A549 (cell line): ENCODE results near the gene SNU13. TPM values are rescaled to one million over a fixed set of nuclear protein-coding genes. Genes with fewer than 3 reads are reported as not detected.
"Not testable (repeated sequence)": the region's sequence is repeated elsewhere in the genome, so short reads cannot be mapped to it uniquely, and the experiment has no call there.

Source experiments
- ATAC-seq, 2 experiments: fragments of 200-7000 bp in 1 of 2; fragments of >200 bp in 1 of 2; cut with Nextera tagmentation in 1 of 2; cut with Tn5 transposase in 1 of 2; 3 replicates each; pipeline versions ENCODE4 v1.8.0 to v1.9.1; 2018 to 2020; ENCODE audit warnings: mild to moderate bottlenecking in 1 of 2, moderate library complexity in 1 of 2
- CTCF ChIA-PET: fragments of 300-600 bp; sonication (Branson Sonifier 250); formaldehyde crosslinking; extraction: SDS; loops from one replicate; lab custom pipeline; 2021; ENCODE audit warnings: antibody characterized with exemption, inconsistent platforms; lab: Yijun Ruan, JAX
- POLR2A ChIA-PET: fragments of 350-600 bp; formaldehyde crosslinking; extraction: SDS; loops from one replicate; lab custom pipeline; 2021; ENCODE audit warnings: antibody characterized with exemption, inconsistent platforms; lab: Yijun Ruan, JAX
- DNase-seq, 2 experiments: peaks; one replicate each; pipeline versions ENCODE4 v3.0.0 to v3.0.0-alpha.2; 2011 to 2016; ENCODE audit warnings: low read depth in 1 of 2, low spot score in 1 of 2
- FAIRE-seq: peaks from 2 replicates; lab custom pipeline; 2011; peaks lifted over from hg19 to GRCh38; lab: Jason Lieb, UNC
- H3K27ac ChIP-seq, 2 experiments: fragments of >200 bp; sonication (Bioruptor Twin); formaldehyde crosslinking; 3 replicates each; pipeline ENCODE4 v1.5.1; 2016 to 2017
- H3K4me1 ChIP-seq: fragments of >200 bp; sonication (Bioruptor Twin); formaldehyde crosslinking; 3 replicates; pipeline ENCODE4 v1.6.1; 2016
- H3K4me2 ChIP-seq: fragments of >200 bp; sonication (Bioruptor Twin); formaldehyde crosslinking; 3 replicates; pipeline ENCODE4 v1.6.1; 2016
- H3K4me3 ChIP-seq: fragments of >200 bp; sonication (Bioruptor Twin); formaldehyde crosslinking; 3 replicates; pipeline ENCODE4 v1.5.1; 2016
- H3K9me3 ChIP-seq: fragments of >200 bp; sonication (Bioruptor Twin); formaldehyde crosslinking; 3 replicates; pipeline ENCODE4 v1.6.1; 2016
- BCL3 ChIP-seq: fragments of >200 bp; sonication (Bioruptor Twin); formaldehyde crosslinking; IDR thresholded peaks from 3 replicates; pipeline ENCODE4 v1.6.1; 2016
- BHLHE40 ChIP-seq: IDR thresholded peaks from 2 replicates; pipeline ENCODE4 v1.6.1; 2012; ENCODE audit warnings: low read depth, low read length, inconsistent platforms
- CBX8 ChIP-seq: fragments of 200-600 bp; sonication (generic); IDR thresholded peaks from 2 replicates; pipeline ENCODE4 v1.6.1; 2016
- CHD2 ChIP-seq: fragments of 150-350 bp; IDR thresholded peaks from 2 replicates; pipeline ENCODE4 v1.6.1; 2014; ENCODE audit warnings: low read length; ENCODE audit not compliant: partially characterized antibody
- CHD4 ChIP-seq: fragments of 200-600 bp; sonication (generic); IDR thresholded peaks from 2 replicates; pipeline ENCODE4 v1.6.1; 2016; ENCODE audit warnings: antibody characterized with exemption, mild to moderate bottlenecking, borderline replicate concordance
- CTCF ChIP-seq: fragments of >200 bp; sonication (Bioruptor Twin); formaldehyde crosslinking; IDR thresholded peaks from 3 replicates; pipeline ENCODE4 v1.5.1; 2016
- EHF ChIP-seq: fragments of 250-450 bp; sonication (Bioruptor Pico); IDR thresholded peaks from 2 replicates; pipeline ENCODE4 v1.5.0; 2020; ENCODE audit warnings: mild to moderate bottlenecking
- EHMT2 ChIP-seq: fragments of 200-600 bp; sonication (generic); IDR thresholded peaks from 2 replicates; pipeline ENCODE4 v1.6.1; 2016; ENCODE audit warnings: antibody characterized with exemption, low read depth, mild to moderate bottlenecking, moderate library complexity
- ESRRA ChIP-seq: fragments of 150-350 bp; IDR thresholded peaks from 2 replicates; pipeline ENCODE4 v1.6.1; 2014; ENCODE audit warnings: mild to moderate bottlenecking, low read length, borderline replicate concordance
- FOSB ChIP-seq: fragments of 250-450 bp; sonication (Bioruptor Pico); IDR thresholded peaks from 2 replicates; pipeline ENCODE4 v1.5.0; 2020; ENCODE audit warnings: mild to moderate bottlenecking, moderate library complexity
- FOXS1 ChIP-seq: fragments of 250-450 bp; sonication (Bioruptor Pico); IDR thresholded peaks from 2 replicates; pipeline ENCODE4 v1.5.0; 2020; ENCODE audit warnings: mild to moderate bottlenecking, moderate library complexity
- GATA3 ChIP-seq: IDR thresholded peaks from 2 replicates; pipeline ENCODE4 v1.6.1; 2012; ENCODE audit warnings: borderline replicate concordance
- HOXA7 ChIP-seq: fragments of 250-450 bp; sonication (Bioruptor Pico); IDR thresholded peaks from 2 replicates; pipeline ENCODE4 v1.5.0; 2020; ENCODE audit warnings: mild to moderate bottlenecking, moderate library complexity
- MAX ChIP-seq: IDR thresholded peaks from 2 replicates; pipeline ENCODE4 v1.6.1; 2012
- NR3C1 ChIP-seq: fragments of >200 bp; sonication (Bioruptor Twin); formaldehyde crosslinking; IDR thresholded peaks from 3 replicates; pipeline ENCODE4 v1.6.1; 2017
- PBX3 ChIP-seq: IDR thresholded peaks from 2 replicates; pipeline ENCODE4 v1.6.1; 2012
- POLR2A ChIP-seq: IDR thresholded peaks from 2 replicates; pipeline ENCODE4 v1.6.1; 2012; ENCODE audit warnings: mild to moderate bottlenecking, low read length
- RAD21 ChIP-seq, 2 experiments: fragments of >200 bp in 1 of 2; sonication (Bioruptor Twin) in 1 of 2; formaldehyde crosslinking in 1 of 2; IDR thresholded peaks in 1 of 2; conservative IDR thresholded peaks in 1 of 2; 2 replicates in 1 of 2; 3 replicates in 1 of 2; pipeline ENCODE4 v1.6.1; 2012 to 2018; ENCODE audit warnings: inconsistent platforms in 1 of 2
- RARB ChIP-seq: fragments of 250-450 bp; sonication (Bioruptor Pico); IDR thresholded peaks from 2 replicates; pipeline ENCODE4 v1.8.0; 2021; ENCODE audit warnings: mild to moderate bottlenecking, moderate library complexity
- RNF2 ChIP-seq: fragments of 200-600 bp; sonication (generic); IDR thresholded peaks from 2 replicates; pipeline ENCODE4 v1.6.1; 2016; ENCODE audit warnings: low read depth, mild to moderate bottlenecking, antibody characterized with exemption, moderate library complexity, borderline replicate concordance
- SREBF2 ChIP-seq: fragments of 450-650 bp; IDR thresholded peaks from 2 replicates; pipeline ENCODE4 v1.6.1; 2014; ENCODE audit warnings: mild to moderate bottlenecking, moderate library complexity
- TP53 ChIP-seq: fragments of 250-450 bp; sonication (Bioruptor Pico); IDR thresholded peaks from 2 replicates; pipeline ENCODE4 v1.5.0; 2021; ENCODE audit warnings: mild to moderate bottlenecking, moderate library complexity
- USF2 ChIP-seq: fragments of 450-650 bp; IDR thresholded peaks from 2 replicates; pipeline ENCODE4 v1.6.1; 2014; ENCODE audit warnings: antibody characterized with exemption
- ZFP36 ChIP-seq: fragments of 450-650 bp; IDR thresholded peaks from 2 replicates; pipeline ENCODE4 v1.6.1; 2014; ENCODE audit warnings: borderline replicate concordance; ENCODE audit not compliant: partially characterized antibody
- WGBS: methylation state at CpG from one replicate; pipeline ENCODE4 v1.1.6; 2017; ENCODE audit errors: missing lambda C conversion rate; 5-methylcytosine and 5-hydroxymethylcytosine counted together
- polyA plus RNA-seq, 4 experiments: library from polyadenylated mRNA; depleted of rRNA in 3 of 4; stranded (reverse); fragments of >200 nt; fragmentation: RNase III in 1 of 4; extraction: RNeasy Plus Mini Kit Qiagen cat#74134 plus additional on column Dnase treatment in 1 of 4; gene quantifications; 2 replicates in 3 of 4; 3 replicates in 1 of 4; pipeline ENCODE4 v1.2.3, GENCODE V29; 2011 to 2017
- TF ChIP-seq, protein P1 (sequence below): fragments of 200-600 bp; sonication (generic); IDR thresholded peaks from 2 replicates; pipeline ENCODE4 v1.6.1; 2016; ENCODE audit warnings: antibody characterized with exemption, mild to moderate bottlenecking, moderate library complexity

Gene SNU13
- polyA plus RNA-seq, 2 of the 4 experiments (the other 2 are of a cell fraction): 92.2 to 118 TPM

DNA sequence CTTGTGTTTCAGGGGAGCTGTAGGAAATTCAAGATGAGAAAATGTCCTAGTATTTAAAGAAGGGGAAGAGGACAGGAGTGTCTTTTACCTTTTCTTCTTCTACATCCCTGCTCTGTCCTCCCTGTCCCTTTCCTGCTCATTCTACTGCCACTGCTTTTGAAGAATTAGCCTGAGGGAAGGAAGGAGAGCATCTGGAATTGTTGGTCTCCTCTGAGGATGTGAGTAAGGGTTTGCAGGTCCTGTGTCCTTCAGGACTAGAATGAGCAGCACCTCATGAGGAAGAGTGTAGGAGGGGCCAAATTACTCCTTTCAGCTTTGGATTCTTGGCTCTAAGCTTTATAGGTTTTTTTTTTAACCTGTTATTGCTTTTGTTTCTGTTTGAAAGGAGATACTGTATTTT, 24.2 kb downstream of the SNU13 start (continued):
- TF ChIP-seq CTCF (no peak), ZFP36 (no peak), RAD21 (conservative IDR thresholded peaks at IDR 0.05 in 1 of 2, IDR thresholded peaks at IDR 0.05 in 1 of 2) (no peak)

DNA sequence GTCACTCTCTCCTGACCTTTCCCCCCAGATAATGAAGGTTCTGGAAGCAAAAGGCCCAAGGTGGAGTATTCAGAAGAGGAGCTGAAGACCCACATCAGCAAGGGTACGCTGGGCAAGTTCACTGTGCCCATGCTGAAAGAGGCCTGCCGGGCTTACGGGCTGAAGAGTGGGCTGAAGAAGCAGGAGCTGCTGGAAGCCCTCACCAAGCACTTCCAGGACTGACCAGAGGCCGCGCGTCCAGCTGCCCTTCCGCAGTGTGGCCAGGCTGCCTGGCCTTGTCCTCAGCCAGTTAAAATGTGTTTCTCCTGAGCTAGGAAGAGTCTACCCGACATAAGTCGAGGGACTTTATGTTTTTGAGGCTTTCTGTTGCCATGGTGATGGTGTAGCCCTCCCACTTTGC, 25.1 kb downstream of the SNU13 start:
- CTCF ChIA-PET: interaction anchor here (1.0 to 1.7 kb wide), 2 partner anchors 9 to 34 kb away, joined by 4 to 6 read pairs; no protein-coding TSS in a partner anchor

DNA sequence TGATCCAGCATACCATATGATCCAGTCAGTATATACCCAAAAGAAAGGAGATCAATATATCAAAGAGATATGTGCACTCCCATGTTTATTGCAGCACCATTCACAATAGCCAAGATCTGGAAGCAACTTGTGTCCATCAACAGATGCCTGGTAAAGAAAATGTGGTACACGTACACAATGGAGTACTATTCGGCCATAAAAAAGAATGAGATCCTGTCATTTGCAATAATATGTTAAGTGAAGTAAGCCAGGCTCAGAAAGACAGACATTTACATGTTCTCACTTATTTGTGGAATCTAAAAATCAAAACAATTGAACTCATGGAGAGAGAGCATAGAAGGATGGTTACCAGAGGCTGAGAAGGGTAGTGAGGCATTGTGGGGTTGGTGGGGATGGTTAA, 27.0 kb downstream of the SNU13 start:
- CTCF ChIA-PET: interaction anchor here (2.1 kb wide), 1 partner anchor 36 kb away, joined by 13 read pairs; no protein-coding TSS in a partner anchor
- 0 out of 3 replicates have a peak, but pooled peaks cover 4% of the 10 kb centered on the region for H3K4me1 ChIP-seq
- POLR2A ChIA-PET: no interaction called here
- TF ChIP-seq, protein P1, sequence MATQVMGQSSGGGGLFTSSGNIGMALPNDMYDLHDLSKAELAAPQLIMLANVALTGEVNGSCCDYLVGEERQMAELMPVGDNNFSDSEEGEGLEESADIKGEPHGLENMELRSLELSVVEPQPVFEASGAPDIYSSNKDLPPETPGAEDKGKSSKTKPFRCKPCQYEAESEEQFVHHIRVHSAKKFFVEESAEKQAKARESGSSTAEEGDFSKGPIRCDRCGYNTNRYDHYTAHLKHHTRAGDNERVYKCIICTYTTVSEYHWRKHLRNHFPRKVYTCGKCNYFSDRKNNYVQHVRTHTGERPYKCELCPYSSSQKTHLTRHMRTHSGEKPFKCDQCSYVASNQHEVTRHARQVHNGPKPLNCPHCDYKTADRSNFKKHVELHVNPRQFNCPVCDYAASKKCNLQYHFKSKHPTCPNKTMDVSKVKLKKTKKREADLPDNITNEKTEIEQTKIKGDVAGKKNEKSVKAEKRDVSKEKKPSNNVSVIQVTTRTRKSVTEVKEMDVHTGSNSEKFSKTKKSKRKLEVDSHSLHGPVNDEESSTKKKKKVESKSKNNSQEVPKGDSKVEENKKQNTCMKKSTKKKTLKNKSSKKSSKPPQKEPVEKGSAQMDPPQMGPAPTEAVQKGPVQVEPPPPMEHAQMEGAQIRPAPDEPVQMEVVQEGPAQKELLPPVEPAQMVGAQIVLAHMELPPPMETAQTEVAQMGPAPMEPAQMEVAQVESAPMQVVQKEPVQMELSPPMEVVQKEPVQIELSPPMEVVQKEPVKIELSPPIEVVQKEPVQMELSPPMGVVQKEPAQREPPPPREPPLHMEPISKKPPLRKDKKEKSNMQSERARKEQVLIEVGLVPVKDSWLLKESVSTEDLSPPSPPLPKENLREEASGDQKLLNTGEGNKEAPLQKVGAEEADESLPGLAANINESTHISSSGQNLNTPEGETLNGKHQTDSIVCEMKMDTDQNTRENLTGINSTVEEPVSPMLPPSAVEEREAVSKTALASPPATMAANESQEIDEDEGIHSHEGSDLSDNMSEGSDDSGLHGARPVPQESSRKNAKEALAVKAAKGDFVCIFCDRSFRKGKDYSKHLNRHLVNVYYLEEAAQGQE: no peak
- TF ChIP-seq RNF2 (no peak), POLR2A (no peak), FOXS1 (CRISPR knock-in tag) (no peak), CHD2 (no peak), ESRRA (no peak), CBX8 (no peak), NR3C1 (no peak), GATA3 (no peak), EHMT2 (no peak), EHF (CRISPR knock-in tag) (no peak), RARB (CRISPR knock-in tag) (no peak), HOXA7 (no peak)
- TF ChIP-seq, all 56 proteins: peak for 0
- FAIRE-seq (no peak), ATAC-seq (no peak), DNase-seq (no peak)
- no peak overlapping the region for H3K27ac ChIP-seq
- WGBS: 83% methylated on average over 2 of the region's 2 CpGs
- H3K4me2 ChIP-seq: no peak overlapping the region
- H3K4me3 ChIP-seq: no peak overlapping the region
- H3K9me3 ChIP-seq: no peaks in the 10 kb centered on the region

More for the DNA sequence above, 25.1 kb downstream of the SNU13 start:
- ATAC-seq, H3K4me3 ChIP-seq, H3K27ac ChIP-seq, DNase-seq, FAIRE-seq, H3K9me3 ChIP-seq, POLR2A ChIA-PET, H3K4me2 ChIP-seq: not testable (repeated sequence)
- H3K4me1 ChIP-seq: peaks cover 13% of the 10 kb centered on the region
- 77% methylated on average over 5 of the region's 9 CpGs for WGBS

DNA sequence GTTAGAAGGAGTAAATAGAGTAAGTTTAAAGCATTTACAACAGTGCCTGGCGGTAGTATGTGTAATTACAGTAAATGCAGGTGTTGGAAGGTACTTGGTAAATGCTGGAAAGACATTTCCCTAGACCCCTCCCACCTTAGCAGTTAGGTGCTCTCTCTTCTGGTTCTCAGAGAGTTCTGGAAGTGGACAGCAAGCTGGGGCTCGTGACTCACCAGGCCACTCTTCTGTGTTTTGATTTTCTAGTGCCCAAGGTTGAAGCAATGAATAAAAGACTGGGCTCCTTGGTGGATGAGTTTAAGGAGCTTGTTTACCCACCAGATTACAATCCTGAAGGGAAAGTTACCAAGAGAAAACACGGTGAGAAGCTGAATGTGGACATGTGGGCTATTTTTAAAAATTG, 27.6 kb downstream of the SNU13 start:
- 73% methylated on average over 3 of the region's 3 CpGs for WGBS
- ChIA-PET POLR2A (no interaction called here), CTCF (interaction anchor here (1.0 to 2.1 kb wide), 4 partner anchors 36 to 280 kb away, joined by 3 to 13 read pairs (median 4); partner anchors contain the start of genes DESI1 and XRCC6)
- Histone ChIP-seq H3K4me1 (0 out of 3 replicates have a peak, but pooled peaks cover under 1% of the 10 kb centered on the region), H3K4me3 (no peak overlapping the region), H3K27ac (no peak overlapping the region), H3K9me3 (no peaks in the 10 kb centered on the region), H3K4me2 (no peak overlapping the region)
- ATAC-seq: no peak
- no peak for DNase-seq
- FAIRE-seq: no peak
- TF ChIP-seq TP53 (CRISPR knock-in tag) (no peak), MAX (no peak), PBX3 (no peak), USF2 (no peak), BCL3 (no peak), CBX8 (no peak), RNF2 (no peak), CHD4 (no peak), BHLHE40 (no peak), FOSB (CRISPR knock-in tag) (no peak), SREBF2 (no peak)
